K562 (cell line): ENCODE results near the gene SPTY2D1. TPM values are rescaled to one million over a fixed set of nuclear protein-coding genes. Genes with fewer than 3 reads are reported as not detected.
A peak's percentile ranks its signal among the peaks of the same experiment; 100 is the strongest.

Experiments
- BRF1 ChIP-seq: IDR thresholded peaks from 3 replicates; pipeline ENCODE4 v1.6.1; 2011; ENCODE audit warnings: borderline replicate concordance, mild to moderate bottlenecking; ENCODE audit not compliant: insufficient read length; ENCODE audit errors: extremely low read depth
- EHMT2 ChIP-seq: fragments of 450-650 bp; IDR thresholded peaks from 2 replicates; pipeline ENCODE4 v1.6.1; 2018; ENCODE audit warnings: antibody characterized with exemption
- HDAC1 ChIP-seq, 2 experiments: fragments of 450-650 bp; IDR thresholded peaks; 2 replicates each; pipeline ENCODE4 v1.6.1; 2016 to 2017; ENCODE audit warnings: inconsistent platforms in 1 of 2, mild to moderate bottlenecking in 1 of 2, moderate library complexity in 1 of 2
- MEIS2 ChIP-seq: fragments of 450-650 bp; IDR thresholded peaks from 2 replicates; pipeline ENCODE4 v1.6.1; 2014; ENCODE audit warnings: mild to moderate bottlenecking; ENCODE audit not compliant: partially characterized antibody
- PATZ1 ChIP-seq: fragments of 250-450 bp; sonication (Bioruptor Pico); IDR thresholded peaks from 2 replicates; pipeline ENCODE4 v1.5.0; 2020; ENCODE audit warnings: mild to moderate bottlenecking, borderline replicate concordance
- PKNOX1 ChIP-seq: fragments of 450-650 bp; IDR thresholded peaks from 2 replicates; pipeline ENCODE4 v1.6.1; 2016
- PRDM10 ChIP-seq: fragments of 450-650 bp; IDR thresholded peaks from 2 replicates; pipeline ENCODE4 v1.6.1; 2018; ENCODE audit not compliant: partially characterized antibody
- SPI1 ChIP-seq: IDR thresholded peaks from 2 replicates; pipeline ENCODE4 v1.6.1; 2011; ENCODE audit warnings: low read depth, low read length, control low read depth, borderline replicate concordance
- STAT5B ChIP-seq: fragments of 250-450 bp; sonication (Bioruptor Pico); IDR thresholded peaks from 2 replicates; pipeline ENCODE4 v1.8.0; 2021; ENCODE audit warnings: mild to moderate bottlenecking, inconsistent platforms
- ZNF316 ChIP-seq: fragments of 450-650 bp; IDR thresholded peaks from 2 replicates; pipeline ENCODE4 v1.6.1; 2016
- ZNF407 ChIP-seq: fragments of 450-650 bp; IDR thresholded peaks from 2 replicates; pipeline ENCODE4 v1.6.1; 2016; ENCODE audit warnings: low read depth
- polyA plus RNA-seq, 8 experiments: library from polyadenylated mRNA; depleted of rRNA in 4 of 8; stranded (reverse) in 5 of 8; unstranded in 3 of 8; fragments of >200 nt; fragmentation: Nextera tagmentation in 2 of 8; fragmentation: Illumina TruSeq in 1 of 8; extraction: Ambion mirVana in 2 of 8; extraction: Trizol in 1 of 8; gene quantifications; 2 replicates each; pipeline versions ENCODE4 v1.2.1 to v1.2.3, GENCODE V29; 2011 to 2014; ENCODE audit warnings: inconsistent platforms in 1 of 8, missing spikeins in 1 of 8
- total RNA-seq, 7 experiments: library from RNA; depleted of rRNA in 6 of 7; stranded (reverse); fragments of >200 nt in 6 of 7; fragmentation: Illumina TruSeq in 2 of 7; extraction: Trizol in 2 of 7; gene quantifications; 2 replicates each; pipeline versions ENCODE4 v1.2.1 to v1.2.3, GENCODE V29; 2011 to 2021; ENCODE audit warnings: low replicate concordance in 1 of 7

The SPTY2D1 gene
- total and polyA plus RNA-seq, 9 of the 15 experiments (the other 6 are each of a cell fraction or from before 2014, with no cell fraction given) = 3.2 to 32.1 (median 12.9) TPM

- TF ChIP-seq ZNF407 (no peak), MEIS2 (peak; percentile 67), PKNOX1 (0 out of 2 replicates have a peak, but pooled peaks have one; percentile 26), ZNF316 (peak; percentile 90), SPI1 (no peak), PRDM10 (peak; percentile 60), EHMT2 (no peak), BRF1 (no peak), PATZ1 (CRISPR knock-in tag) (no peak), STAT5B (no peak), HDAC1 (IDR thresholded peaks at IDR 0.05) (peak in 1 of 2 experiments; percentile 52; a peak in 1 of 4 replicates)
These were observed 55.1 kb downstream of the SPTY2D1 start (continued) for GRCh38 chr11:18578975-18579598.
